H1 (cell line): Measurements from ENCODE around the gene KIT. TPM values are rescaled to one million over a fixed set of nuclear protein-coding genes. Genes with fewer than 3 reads are reported as not detected.

Experiments used
- ASH2L ChIP-seq: fragments of 200-600, 300-600 bp; sonication (generic); IDR thresholded peaks from one replicate; pipeline ENCODE4 v1.7.1; 2017; ENCODE audit warnings: low read length
- BACH1 ChIP-seq: IDR thresholded peaks from 2 replicates; pipeline ENCODE4 v1.6.1; 2012; ENCODE audit warnings: low read length, improper control_type of control experiment
- CTBP2 ChIP-seq: IDR thresholded peaks from 2 replicates; pipeline ENCODE4 v1.7.0; 2011; ENCODE audit warnings: borderline replicate concordance, mild to moderate bottlenecking, moderate library complexity, mixed read lengths, low read length; ENCODE audit not compliant: insufficient read depth, insufficient read length
- KDM1A ChIP-seq: fragments of 200-600, 300-600 bp; sonication (generic); IDR thresholded peaks from 2 replicates; pipeline ENCODE4 v1.7.1; 2016; ENCODE audit warnings: mild to moderate bottlenecking, low read length, borderline replicate concordance
- KDM4A ChIP-seq: IDR thresholded peaks from one replicate; pipeline ENCODE4 v1.7.1; 2012; ENCODE audit warnings: low read depth, mild to moderate bottlenecking, moderate library complexity, low read length, inconsistent platforms; ENCODE audit not compliant: severe bottlenecking
- SP2 ChIP-seq: IDR thresholded peaks from 2 replicates; pipeline ENCODE4 v1.6.1; 2012; ENCODE audit warnings: mild to moderate bottlenecking, low read length, inconsistent platforms
- SP4 ChIP-seq: IDR thresholded peaks from 2 replicates; pipeline ENCODE4 v1.6.1; 2012; ENCODE audit warnings: low read length, inconsistent platforms
- TAF1 ChIP-seq: IDR thresholded peaks from 2 replicates; pipeline ENCODE4 v1.6.1; 2011; ENCODE audit warnings: mild to moderate bottlenecking, low read depth, low read length
- TAF7 ChIP-seq: optimal IDR thresholded peaks from 2 replicates; pipeline ENCODE3; 2011; ENCODE audit warnings: low read depth, mild to moderate bottlenecking, inconsistent platforms, low read length, moderate library complexity, borderline replicate concordance
- TEAD4 ChIP-seq: IDR thresholded peaks from 2 replicates; pipeline ENCODE4 v1.6.1; 2012; ENCODE audit warnings: low read depth, low read length, inconsistent platforms, mixed read lengths
- polyA plus RNA-seq, 7 experiments: library from polyadenylated mRNA; depleted of rRNA in 3 of 7; stranded (reverse) in 5 of 7; unstranded in 2 of 7; fragments of >200 nt in 5 of 7; fragments of 200-250 nt in 2 of 7; gene quantifications; 1 replicate in 5 of 7; 2 replicates in 1 of 7; 4 replicates in 1 of 7; pipeline versions ENCODE4 v1.2.1 to v1.2.3, GENCODE V29; 2011 to 2013; ENCODE audit warnings: missing spikeins in 2 of 7, mixed read lengths in 2 of 7
- total RNA-seq: library from RNA; stranded (reverse); fragmentation: NEBNext Ultra II Directional; extraction: Animal tissue kit (Norgen Biotek cat#: 25700); gene quantifications from 2 replicates; pipeline ENCODE4 v1.2.1, GENCODE V29; 2021
- TF ChIP-seq, protein P1 (sequence below): fragments of 300-600 bp; sonication (generic); IDR thresholded peaks from 2 replicates; pipeline ENCODE4 v1.7.1; 2012; ENCODE audit warnings: low read length, moderate library complexity, mild to moderate bottlenecking, inconsistent platforms; ENCODE audit not compliant: insufficient replicate concordance

The KIT gene
- total and polyA plus RNA-seq, 2 of the 8 experiments (the other 6 are each of a cell fraction or from before 2014, with no cell fraction given) = 14.4 to 24.8 TPM

DNA sequence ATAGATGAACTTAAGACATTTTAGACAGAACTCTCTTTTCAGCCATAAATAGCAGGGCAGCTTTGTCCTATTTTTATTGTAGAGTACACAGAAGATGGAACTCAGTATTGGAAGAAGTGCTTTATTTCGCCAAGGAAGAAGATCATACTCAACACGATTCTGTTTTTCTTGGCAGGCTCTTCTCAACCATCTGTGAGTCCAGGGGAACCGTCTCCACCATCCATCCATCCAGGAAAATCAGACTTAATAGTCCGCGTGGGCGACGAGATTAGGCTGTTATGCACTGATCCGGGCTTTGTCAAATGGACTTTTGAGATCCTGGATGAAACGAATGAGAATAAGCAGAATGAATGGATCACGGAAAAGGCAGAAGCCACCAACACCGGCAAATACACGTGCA lies 37.6 kb downstream of the KIT start (continued):
- TF ChIP-seq, protein P1, sequence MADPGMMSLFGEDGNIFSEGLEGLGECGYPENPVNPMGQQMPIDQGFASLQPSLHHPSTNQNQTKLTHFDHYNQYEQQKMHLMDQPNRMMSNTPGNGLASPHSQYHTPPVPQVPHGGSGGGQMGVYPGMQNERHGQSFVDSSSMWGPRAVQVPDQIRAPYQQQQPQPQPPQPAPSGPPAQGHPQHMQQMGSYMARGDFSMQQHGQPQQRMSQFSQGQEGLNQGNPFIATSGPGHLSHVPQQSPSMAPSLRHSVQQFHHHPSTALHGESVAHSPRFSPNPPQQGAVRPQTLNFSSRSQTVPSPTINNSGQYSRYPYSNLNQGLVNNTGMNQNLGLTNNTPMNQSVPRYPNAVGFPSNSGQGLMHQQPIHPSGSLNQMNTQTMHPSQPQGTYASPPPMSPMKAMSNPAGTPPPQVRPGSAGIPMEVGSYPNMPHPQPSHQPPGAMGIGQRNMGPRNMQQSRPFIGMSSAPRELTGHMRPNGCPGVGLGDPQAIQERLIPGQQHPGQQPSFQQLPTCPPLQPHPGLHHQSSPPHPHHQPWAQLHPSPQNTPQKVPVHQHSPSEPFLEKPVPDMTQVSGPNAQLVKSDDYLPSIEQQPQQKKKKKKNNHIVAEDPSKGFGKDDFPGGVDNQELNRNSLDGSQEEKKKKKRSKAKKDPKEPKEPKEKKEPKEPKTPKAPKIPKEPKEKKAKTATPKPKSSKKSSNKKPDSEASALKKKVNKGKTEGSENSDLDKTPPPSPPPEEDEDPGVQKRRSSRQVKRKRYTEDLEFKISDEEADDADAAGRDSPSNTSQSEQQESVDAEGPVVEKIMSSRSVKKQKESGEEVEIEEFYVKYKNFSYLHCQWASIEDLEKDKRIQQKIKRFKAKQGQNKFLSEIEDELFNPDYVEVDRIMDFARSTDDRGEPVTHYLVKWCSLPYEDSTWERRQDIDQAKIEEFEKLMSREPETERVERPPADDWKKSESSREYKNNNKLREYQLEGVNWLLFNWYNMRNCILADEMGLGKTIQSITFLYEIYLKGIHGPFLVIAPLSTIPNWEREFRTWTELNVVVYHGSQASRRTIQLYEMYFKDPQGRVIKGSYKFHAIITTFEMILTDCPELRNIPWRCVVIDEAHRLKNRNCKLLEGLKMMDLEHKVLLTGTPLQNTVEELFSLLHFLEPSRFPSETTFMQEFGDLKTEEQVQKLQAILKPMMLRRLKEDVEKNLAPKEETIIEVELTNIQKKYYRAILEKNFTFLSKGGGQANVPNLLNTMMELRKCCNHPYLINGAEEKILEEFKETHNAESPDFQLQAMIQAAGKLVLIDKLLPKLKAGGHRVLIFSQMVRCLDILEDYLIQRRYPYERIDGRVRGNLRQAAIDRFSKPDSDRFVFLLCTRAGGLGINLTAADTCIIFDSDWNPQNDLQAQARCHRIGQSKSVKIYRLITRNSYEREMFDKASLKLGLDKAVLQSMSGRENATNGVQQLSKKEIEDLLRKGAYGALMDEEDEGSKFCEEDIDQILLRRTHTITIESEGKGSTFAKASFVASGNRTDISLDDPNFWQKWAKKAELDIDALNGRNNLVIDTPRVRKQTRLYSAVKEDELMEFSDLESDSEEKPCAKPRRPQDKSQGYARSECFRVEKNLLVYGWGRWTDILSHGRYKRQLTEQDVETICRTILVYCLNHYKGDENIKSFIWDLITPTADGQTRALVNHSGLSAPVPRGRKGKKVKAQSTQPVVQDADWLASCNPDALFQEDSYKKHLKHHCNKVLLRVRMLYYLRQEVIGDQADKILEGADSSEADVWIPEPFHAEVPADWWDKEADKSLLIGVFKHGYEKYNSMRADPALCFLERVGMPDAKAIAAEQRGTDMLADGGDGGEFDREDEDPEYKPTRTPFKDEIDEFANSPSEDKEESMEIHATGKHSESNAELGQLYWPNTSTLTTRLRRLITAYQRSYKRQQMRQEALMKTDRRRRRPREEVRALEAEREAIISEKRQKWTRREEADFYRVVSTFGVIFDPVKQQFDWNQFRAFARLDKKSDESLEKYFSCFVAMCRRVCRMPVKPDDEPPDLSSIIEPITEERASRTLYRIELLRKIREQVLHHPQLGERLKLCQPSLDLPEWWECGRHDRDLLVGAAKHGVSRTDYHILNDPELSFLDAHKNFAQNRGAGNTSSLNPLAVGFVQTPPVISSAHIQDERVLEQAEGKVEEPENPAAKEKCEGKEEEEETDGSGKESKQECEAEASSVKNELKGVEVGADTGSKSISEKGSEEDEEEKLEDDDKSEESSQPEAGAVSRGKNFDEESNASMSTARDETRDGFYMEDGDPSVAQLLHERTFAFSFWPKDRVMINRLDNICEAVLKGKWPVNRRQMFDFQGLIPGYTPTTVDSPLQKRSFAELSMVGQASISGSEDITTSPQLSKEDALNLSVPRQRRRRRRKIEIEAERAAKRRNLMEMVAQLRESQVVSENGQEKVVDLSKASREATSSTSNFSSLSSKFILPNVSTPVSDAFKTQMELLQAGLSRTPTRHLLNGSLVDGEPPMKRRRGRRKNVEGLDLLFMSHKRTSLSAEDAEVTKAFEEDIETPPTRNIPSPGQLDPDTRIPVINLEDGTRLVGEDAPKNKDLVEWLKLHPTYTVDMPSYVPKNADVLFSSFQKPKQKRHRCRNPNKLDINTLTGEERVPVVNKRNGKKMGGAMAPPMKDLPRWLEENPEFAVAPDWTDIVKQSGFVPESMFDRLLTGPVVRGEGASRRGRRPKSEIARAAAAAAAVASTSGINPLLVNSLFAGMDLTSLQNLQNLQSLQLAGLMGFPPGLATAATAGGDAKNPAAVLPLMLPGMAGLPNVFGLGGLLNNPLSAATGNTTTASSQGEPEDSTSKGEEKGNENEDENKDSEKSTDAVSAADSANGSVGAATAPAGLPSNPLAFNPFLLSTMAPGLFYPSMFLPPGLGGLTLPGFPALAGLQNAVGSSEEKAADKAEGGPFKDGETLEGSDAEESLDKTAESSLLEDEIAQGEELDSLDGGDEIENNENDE = no peak
- no peak for TF ChIP-seq KDM4A
- TF ChIP-seq TEAD4 = no peak
- no peak for TF ChIP-seq TAF1
- no peak for TF ChIP-seq ASH2L
- no peak for TF ChIP-seq SP2
- no peak for TF ChIP-seq BACH1
- TF ChIP-seq CTBP2 = no peak
- no peak for TF ChIP-seq KDM1A
- TF ChIP-seq TAF7 = no peak
- TF ChIP-seq SP4 = no peak
